HEK293 (cell line): ENCODE measurements around the gene RNF223.
A peak's percentile ranks its signal among the peaks of the same experiment; 100 is the strongest.
"Not testable (repeated sequence)": the region's sequence is repeated elsewhere in the genome, so short reads cannot be mapped to it uniquely, and the experiment has no call there.

Source experiments
- CTCF ChIA-PET: fragments of 350-600 bp; formaldehyde crosslinking; extraction: SDS; loops from one replicate; lab custom pipeline; 2021; ENCODE audit warnings: antibody characterized with exemption; lab: Yijun Ruan, JAX
- POLR2A ChIA-PET: fragments of 300-600 bp; formaldehyde crosslinking; extraction: SDS; loops from one replicate; lab custom pipeline; 2020; ENCODE audit warnings: antibody characterized with exemption, inconsistent platforms; lab: Yijun Ruan, JAX
- H3K27ac ChIP-seq: fragments of 200-500 bp; sonication (Bioruptor generic); 2 replicates; pipeline ENCODE4 v1.5.1; 2014; ENCODE audit warnings: low read depth, low read length, control low read depth, inconsistent platforms; ENCODE audit errors: extremely low read depth
- H3K36me3 ChIP-seq, 2 experiments: fragments of 200-500 bp in 1 of 2; sonication (Bioruptor generic) in 1 of 2; 1 replicate in 1 of 2; 2 replicates in 1 of 2; pipeline ENCODE4 v1.5.1; 2014 to 2017; ENCODE audit warnings: inconsistent platforms in 2 of 2, low read length in 2 of 2; ENCODE audit not compliant: control insufficient read depth in 2 of 2, insufficient read depth in 1 of 2
- H3K4me1 ChIP-seq: fragments of 200-500 bp; sonication (Bioruptor generic); 2 replicates; pipeline ENCODE4 v1.5.1; 2014; ENCODE audit warnings: mild to moderate bottlenecking, low read length, inconsistent platforms; ENCODE audit not compliant: control insufficient read depth, insufficient read depth
- H3K4me3 ChIP-seq: 2 replicates; pipeline ENCODE4 v1.5.1; 2011; ENCODE audit warnings: low read depth, mild to moderate bottlenecking, control low read depth, low read length, moderate library complexity
- H3K9me3 ChIP-seq: fragments of 200-500 bp; sonication (Bioruptor generic); 2 replicates; pipeline ENCODE4 v1.5.1; 2014; ENCODE audit warnings: low read depth, low read length, inconsistent platforms; ENCODE audit not compliant: control insufficient read depth, insufficient read depth
- GLIS1 ChIP-seq: fragments of 450-650 bp; formaldehyde crosslinking; IDR thresholded peaks from 2 replicates; pipeline ENCODE4 v1.5.1; 2016; ENCODE audit warnings: missing biosample characterization, missing genetic modification characterization
- GLIS2 ChIP-seq: fragments of 450-650 bp; formaldehyde crosslinking; IDR thresholded peaks from 2 replicates; pipeline ENCODE4 v1.5.1; 2016; ENCODE audit warnings: missing biosample characterization, missing genetic modification characterization
- KLF8 ChIP-seq: fragments of 450-650 bp; formaldehyde crosslinking; IDR thresholded peaks from 2 replicates; pipeline ENCODE4 v1.5.1; 2016; ENCODE audit warnings: missing biosample characterization, missing genetic modification characterization
- PATZ1 ChIP-seq: fragments of 450-650 bp; formaldehyde crosslinking; IDR thresholded peaks from 2 replicates; pipeline ENCODE4 v1.5.1; 2016; ENCODE audit warnings: missing biosample characterization, missing genetic modification characterization
- REPIN1 ChIP-seq: fragments of 450-650 bp; formaldehyde crosslinking; IDR thresholded peaks from 2 replicates; pipeline ENCODE4 v1.5.1; 2017; ENCODE audit warnings: missing biosample characterization, missing genetic modification characterization, low read depth
- REST ChIP-seq: fragments of 450-650 bp; formaldehyde crosslinking; IDR thresholded peaks from 2 replicates; pipeline ENCODE4 v1.5.1; 2016; ENCODE audit warnings: missing biosample characterization, missing genetic modification characterization
- SETDB1 ChIP-seq: IDR thresholded peaks from one replicate; pipeline ENCODE4 v1.6.1; 2017; ENCODE audit warnings: mild to moderate bottlenecking, low read length, moderate library complexity, mixed read lengths; ENCODE audit not compliant: insufficient read length
- YY1 ChIP-seq: fragments of 450-650 bp; formaldehyde crosslinking; IDR thresholded peaks from 2 replicates; pipeline ENCODE4 v1.5.1; 2018; ENCODE audit warnings: missing biosample characterization, missing genetic modification characterization
- ZIC2 ChIP-seq: fragments of 450-650 bp; formaldehyde crosslinking; IDR thresholded peaks from 2 replicates; pipeline ENCODE4 v1.5.1; 2016; ENCODE audit warnings: missing biosample characterization, missing genetic modification characterization
- ZNF335 ChIP-seq: fragments of 450-650 bp; formaldehyde crosslinking; conservative IDR thresholded peaks from 2 replicates; pipeline ENCODE4 v1.5.1; 2016; ENCODE audit warnings: missing biosample characterization, missing genetic modification characterization
- ZNF610 ChIP-seq: fragments of 450-650 bp; formaldehyde crosslinking; IDR thresholded peaks from 2 replicates; pipeline ENCODE4 v1.5.1; 2016; ENCODE audit warnings: missing biosample characterization, missing genetic modification characterization, borderline replicate concordance
- ZNF645 ChIP-seq: fragments of 450-650 bp; formaldehyde crosslinking; IDR thresholded peaks from 2 replicates; pipeline ENCODE4; 2016; ENCODE audit warnings: missing biosample characterization, missing genetic modification characterization
- ZNF785 ChIP-seq: fragments of 450-650 bp; formaldehyde crosslinking; IDR thresholded peaks from 2 replicates; pipeline ENCODE4 v1.5.1; 2016; ENCODE audit warnings: missing biosample characterization, missing genetic modification characterization

RNF223 gene

GRCh38 chr1:1079408-1080121, 5.5 kb upstream of the RNF223 start (continued):
- TF ChIP-seq REST (tag by site-specific recombination) (no peak), ZNF610 (tag by site-specific recombination) (no peak), SETDB1 (no peak), REPIN1 (tag by site-specific recombination) (no peak), YY1 (tag by site-specific recombination) (no peak; the same call in 1 of the 2 replicates), ZNF335 (peak; percentile 79)

- H3K4me1 ChIP-seq, CTCF ChIA-PET, H3K27ac ChIP-seq, H3K4me3 ChIP-seq, POLR2A ChIA-PET, H3K36me3 ChIP-seq, H3K9me3 ChIP-seq: not testable (repeated sequence)
Observed at GRCh38 chr1:1077396-1077795, 3.3 kb upstream of the RNF223 start.

- H3K36me3 ChIP-seq: no peaks in the 10 kb centered on the region
- H3K9me3 ChIP-seq: no peaks in the 10 kb centered on the region
- ChIA-PET POLR2A (no interaction called here), CTCF (interaction anchor here (0.6 to 0.8 kb wide), 2 partner anchors 58 to 91 kb away, joined by 3 read pairs; no protein-coding TSS in a partner anchor)
- no peak overlapping the region for H3K4me3 ChIP-seq
- H3K27ac ChIP-seq: no peak overlapping the region
- TF ChIP-seq ZNF785 (tag by site-specific recombination): no peak
- no peak for TF ChIP-seq ZNF645
- peak; percentile 48; the same call in 1 of the 2 replicates for TF ChIP-seq PATZ1 (tag by site-specific recombination)
- TF ChIP-seq GLIS1 (tag by site-specific recombination): peak; percentile 96
- TF ChIP-seq KLF8: 0 out of 2 replicates have a peak, but pooled peaks have one; percentile 30
- peak; percentile 74 for TF ChIP-seq GLIS2 (tag by site-specific recombination)
- TF ChIP-seq ZIC2 (tag by site-specific recombination): peak; percentile 87
- H3K4me1 ChIP-seq: peaks cover 3% of the 10 kb centered on the region; the same call in 1 of the 2 replicates
Observed at GRCh38 chr1:1075148-1075935, 1.2 kb upstream of the RNF223 start.
